ENCODE measurements around the gene PAM.

PAM gene

GRCh38 chr5:102863764-102864560, 108.9 kb downstream of the PAM start:
- DNase-seq = no peak

GRCh38 chr5:102865171-102865509, 110.0 kb downstream of the PAM start:
- DNase-seq = no peak

GRCh38 chr5:102865510-102866236, 110.6 kb downstream of the PAM start:
- DNase-seq = peak; percentile 55

- DNase-seq = no peak
Measured at GRCh38 chr5:102866237-102866600, 111.1 kb downstream of the PAM start.

GRCh38 chr5:102867992-102868662, 113.0 kb downstream of the PAM start:
- DNase-seq = no peak

- DNase-seq = no peak
Measured at GRCh38 chr5:102869230-102869629, 114.1 kb downstream of the PAM start.

- no peak for DNase-seq
Measured at GRCh38 chr5:102873379-102873932, 118.4 kb downstream of the PAM start.

GRCh38 chr5:102874054-102874453, 118.9 kb downstream of the PAM start:
- no peak for DNase-seq

- no peak for DNase-seq
Measured at GRCh38 chr5:102875721-102876123, 120.6 kb downstream of the PAM start.

- no peak for DNase-seq
Measured at GRCh38 chr5:102876610-102877009, 121.5 kb downstream of the PAM start.

- no peak for DNase-seq
Measured at GRCh38 chr5:102879741-102880140, 124.6 kb downstream of the PAM start.

GRCh38 chr5:102886586-102886985, 131.5 kb downstream of the PAM start:
- no peak for DNase-seq

- no peak for DNase-seq
Measured at GRCh38 chr5:102888483-102888882, 133.4 kb downstream of the PAM start.

- no peak for DNase-seq
Measured at GRCh38 chr5:102889033-102889432, 133.9 kb downstream of the PAM start.

- DNase-seq = no peak
Measured at GRCh38 chr5:102890133-102890532, 135.0 kb downstream of the PAM start.

- DNase-seq = no peak
Measured at GRCh38 chr5:102891175-102891574, 136.1 kb downstream of the PAM start.

GRCh38 chr5:102893942-102894341, 138.8 kb downstream of the PAM start:
- no peak for DNase-seq

- DNase-seq = no peak
Measured at GRCh38 chr5:102895234-102895633, 140.1 kb downstream of the PAM start.

- DNase-seq = no peak
Measured at GRCh38 chr5:102895976-102896375, 140.9 kb downstream of the PAM start.

- DNase-seq = no peak
Measured at GRCh38 chr5:102901424-102902134, 146.5 kb downstream of the PAM start.

GRCh38 chr5:102902135-102902448, 147.0 kb downstream of the PAM start:
- DNase-seq = no peak

- DNase-seq = no peak
Measured at GRCh38 chr5:102902647-102903046, 147.5 kb downstream of the PAM start.

Data from activated CD4-positive, alpha-beta T cell treated with anti-CD3 and anti-CD28 coated beads, Interleukin-10, Interleukin-2, amounts not matched to agents 100 ng/mL and 50 ng/mL, durations not matched to agents 16 hours and 8 hours (primary cell).